Aorta (tissue), 5 donors: ENCODE results near the gene STK32A. TPM values are rescaled to one million over a fixed set of nuclear protein-coding genes. Genes with fewer than 3 reads are reported as not detected.

Experiments
- ATAC-seq: fragments of 200-7000 bp; cut with Tn5 transposase; one replicate; pipeline ENCODE4 v1.9.1; 2022; ENCODE audit warnings: moderate library complexity; ENCODE audit not compliant: low FRiP score
- DNase-seq, 2 donors: peaks; one replicate each; pipeline ENCODE4 v3.0.0-alpha.2; 2020
- H3K27ac ChIP-seq, 2 donors: one replicate each; pipeline ENCODE4 v1.5.1; 2013; ENCODE audit warnings: low read length in 2 of 2, mild to moderate bottlenecking in 2 of 2, moderate library complexity in 2 of 2, control low read depth in 1 of 2, inconsistent platforms in 1 of 2, low read depth in 1 of 2
- H3K27me3 ChIP-seq, 2 donors: one replicate each; pipeline ENCODE4 v1.6.1; 2013; ENCODE audit warnings: control low read depth in 1 of 2, low read length in 1 of 2, mild to moderate bottlenecking in 1 of 2, moderate library complexity in 1 of 2; ENCODE audit not compliant: insufficient read depth in 2 of 2, control insufficient read depth in 1 of 2
- H3K36me3 ChIP-seq, 2 donors: one replicate each; pipeline ENCODE4 v1.6.1; 2013; ENCODE audit warnings: control low read depth in 1 of 2, low read length in 1 of 2, mild to moderate bottlenecking in 1 of 2; ENCODE audit not compliant: insufficient read depth in 2 of 2, control insufficient read depth in 1 of 2
- H3K4me1 ChIP-seq, 2 donors: one replicate each; pipeline ENCODE4 v1.6.1; 2013; ENCODE audit warnings: low read length in 2 of 2, control low read depth in 1 of 2, mild to moderate bottlenecking in 1 of 2, moderate library complexity in 1 of 2; ENCODE audit not compliant: insufficient read depth in 2 of 2, control insufficient read depth in 1 of 2
- H3K4me3 ChIP-seq, 2 donors: one replicate each; pipeline ENCODE4 v1.5.1; 2013; ENCODE audit warnings: low read length in 2 of 2, control low read depth in 1 of 2, mild to moderate bottlenecking in 1 of 2
- H3K9me3 ChIP-seq: one replicate; pipeline ENCODE4 v1.6.1; 2013; ENCODE audit warnings: mild to moderate bottlenecking, low read length; ENCODE audit not compliant: control insufficient read depth
- WGBS, 2 donors: extraction: QIAGEN DNeasy Blood & Tissue Kit; methylation state at CpG; one replicate each; pipeline ENCODE4 v1.1.7; 2013; 5-methylcytosine and 5-hydroxymethylcytosine counted together
- intact Hi-C, 2 donors: fragments of 100-400 bp; cut with DNase I; formaldehyde crosslinking; loops; one replicate each; pipeline versions ENCODE4 v1.14.2 to v1.15.0; 2022
- polyA plus RNA-seq, 2 donors: library from polyadenylated mRNA; stranded (reverse); fragments of 200-250 nt; gene quantifications; one replicate each; pipeline ENCODE4 v1.2.3, GENCODE V29; 2013
- total RNA-seq, 2 donors: library from RNA; stranded (reverse); fragmentation: NEBNext Ultra II Directional; extraction: Animal tissue kit (Norgen Biotek cat#: 25700); gene quantifications; one replicate each; pipeline ENCODE4 v1.2.1, GENCODE V29; 2021
- donor health status: healthy with polysubstance abuse.
- donor health status: Bipolar disorder and iron deficiency.
- donor health status: DM: no; HTN: no; CAD: no.
- donor health status: DM: no; HTN: no; CAD: no.
- donor health status: DM: yes; HTN: yes; CAD: no.

The STK32A gene
- total and polyA plus RNA-seq, 4 donors, result 3.4 to 14.5 (median 5.5) TPM

DNA sequence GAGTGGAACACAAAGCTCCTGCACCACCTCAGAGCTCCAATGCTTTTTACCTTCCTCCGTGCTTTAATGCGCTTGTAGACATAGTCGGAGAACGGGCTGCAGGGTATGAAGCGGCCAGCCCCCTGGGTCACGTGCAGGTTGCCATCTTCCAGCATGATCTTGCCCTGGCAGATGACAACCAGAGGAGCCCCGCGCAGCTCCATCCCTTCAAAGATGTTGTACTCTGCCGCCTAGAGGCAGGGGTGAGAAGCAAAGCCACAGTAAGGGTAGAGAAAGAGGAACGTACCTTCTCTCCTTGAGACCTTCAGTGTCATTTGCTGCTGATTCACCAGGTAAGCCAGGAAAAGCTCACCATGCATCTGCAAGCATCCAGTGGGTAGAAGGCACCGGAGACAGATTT lies 162.8 kb downstream of the STK32A start:
- DNase-seq, result peak in 1 of 2 donors; percentile 70
- intact Hi-C loops, result no loop called here
- Histone ChIP-seq H3K4me3 (no peak overlapping the region), H3K9me3 (no peaks in the 10 kb centered on the region), H3K27ac (no peak overlapping the region), H3K4me1 (no peaks in the 10 kb centered on the region), H3K36me3 (peaks cover 4 to 18% of the 10 kb centered on the region in 2 donors), H3K27me3 (no peaks in the 10 kb centered on the region)
- WGBS, 2 donors, result 87 to 90% methylated on average over 11 of the region's 11 CpGs
- no peak for ATAC-seq

DNA sequence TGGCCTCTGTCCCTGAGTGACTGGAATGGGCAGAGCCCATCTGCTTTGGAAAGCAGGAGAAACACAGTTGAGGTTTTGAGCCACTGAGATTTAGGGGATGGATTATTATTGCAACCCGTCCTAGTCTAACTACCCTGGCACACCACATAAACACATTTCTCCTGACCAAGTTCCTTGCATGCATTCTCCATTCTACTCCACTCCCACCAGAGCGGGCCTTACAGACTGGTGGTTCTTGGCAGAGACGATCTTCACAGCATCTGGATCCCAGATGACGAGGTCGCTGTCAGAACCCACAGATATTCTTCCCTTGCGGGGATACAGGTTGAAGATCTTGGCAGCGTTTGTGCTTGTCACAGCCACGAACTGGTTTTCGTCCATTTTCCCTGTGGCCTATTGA lies 164.0 kb downstream of the STK32A start:
- intact Hi-C loops, result no loop called here
- 82 to 89% methylated on average over 9 of the region's 9 CpGs for WGBS, 2 donors
- ATAC-seq (no peak), DNase-seq (no peak)
- Histone ChIP-seq H3K4me1 (peaks cover 0 to 4% of the 10 kb centered on the region in 2 donors), H3K4me3 (no peak overlapping the region), H3K36me3 (peaks cover 4 to 18% of the 10 kb centered on the region in 2 donors), H3K9me3 (no peaks in the 10 kb centered on the region), H3K27me3 (no peaks in the 10 kb centered on the region), H3K27ac (no peak overlapping the region)

DNA sequence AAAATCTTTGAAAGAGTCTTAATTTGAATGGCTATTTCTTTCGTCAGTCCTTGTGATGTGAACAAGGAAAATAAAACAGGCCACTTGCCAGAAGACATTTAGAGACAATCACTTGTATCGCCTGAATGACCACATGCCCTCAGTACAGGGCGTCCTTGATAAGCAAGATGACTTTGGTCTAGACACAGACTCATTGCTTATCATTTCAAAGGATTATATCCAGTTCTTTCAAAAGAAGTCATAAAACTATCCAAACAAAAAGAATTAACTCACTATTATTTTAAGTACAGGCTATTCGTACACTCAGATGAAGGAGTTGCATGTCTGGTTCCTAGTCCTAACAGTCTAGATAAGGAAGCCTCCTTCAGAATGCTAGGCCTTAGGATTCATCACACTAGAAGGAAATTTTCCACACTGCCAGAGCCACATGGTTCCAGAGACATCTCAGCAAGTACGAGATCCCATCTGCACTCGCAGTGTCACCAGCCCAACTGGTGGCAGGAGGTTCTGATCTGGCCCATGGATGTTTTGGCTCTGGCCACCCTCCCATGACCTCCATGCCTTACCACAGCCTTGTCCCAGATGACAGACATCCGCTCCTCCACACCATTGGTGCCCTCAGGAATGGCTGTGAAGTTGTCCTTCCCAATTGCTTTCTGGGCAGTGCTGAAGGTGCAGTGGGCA lies 165.4 kb downstream of the STK32A start:
- Histone ChIP-seq H3K27me3 (no peaks in the 10 kb centered on the region), H3K36me3 (peaks cover 4 to 16% of the 10 kb centered on the region in 2 donors), H3K4me1 (peaks cover 0 to 7% of the 10 kb centered on the region in 2 donors), H3K9me3 (no peaks in the 10 kb centered on the region), H3K4me3 (no peak overlapping the region), H3K27ac (peak overlapping the region in 1 of 2 donors; percentile 55)
- DNase-seq, result no peak
- intact Hi-C loops, result loop anchor here (5.0 to 10.0 kb wide), 2 partner anchors 157 to 495 kb away; no protein-coding TSS in a partner anchor
- no peak for ATAC-seq
- WGBS, 2 donors, result 86% methylated on average over 7 of the region's 7 CpGs

DNA sequence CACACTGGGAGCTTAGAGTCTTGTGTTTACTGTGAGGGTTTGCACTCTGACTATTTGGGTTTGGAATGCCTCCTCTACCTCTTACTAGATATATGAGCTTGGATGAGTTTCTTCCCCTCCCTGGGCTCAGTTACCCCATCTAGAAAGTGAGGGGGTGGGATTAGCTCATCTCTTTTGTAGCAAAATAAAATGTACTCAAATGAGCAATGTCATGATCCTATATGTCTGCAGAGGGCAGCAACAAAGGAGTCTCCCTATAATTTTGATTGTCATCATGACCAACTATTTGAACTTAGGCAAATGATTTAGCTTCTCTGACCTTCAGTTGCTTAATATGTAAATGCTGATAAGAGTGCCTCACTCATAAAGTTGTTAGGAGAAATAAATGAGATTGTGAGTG lies 166.1 kb downstream of the STK32A start:
- Histone ChIP-seq H3K4me1 (peaks cover 1 to 7% of the 10 kb centered on the region in 2 donors), H3K4me3 (no peak overlapping the region), H3K9me3 (no peaks in the 10 kb centered on the region), H3K27ac (peak overlapping the region in 1 of 2 donors; percentile 55), H3K27me3 (no peaks in the 10 kb centered on the region), H3K36me3 (peaks cover 4 to 16% of the 10 kb centered on the region in 2 donors)
- DNase-seq (no peak), ATAC-seq (no peak)
- intact Hi-C loops, result loop anchor here (5.0 to 10.0 kb wide), 2 partner anchors 156 to 494 kb away; no protein-coding TSS in a partner anchor

DNA sequence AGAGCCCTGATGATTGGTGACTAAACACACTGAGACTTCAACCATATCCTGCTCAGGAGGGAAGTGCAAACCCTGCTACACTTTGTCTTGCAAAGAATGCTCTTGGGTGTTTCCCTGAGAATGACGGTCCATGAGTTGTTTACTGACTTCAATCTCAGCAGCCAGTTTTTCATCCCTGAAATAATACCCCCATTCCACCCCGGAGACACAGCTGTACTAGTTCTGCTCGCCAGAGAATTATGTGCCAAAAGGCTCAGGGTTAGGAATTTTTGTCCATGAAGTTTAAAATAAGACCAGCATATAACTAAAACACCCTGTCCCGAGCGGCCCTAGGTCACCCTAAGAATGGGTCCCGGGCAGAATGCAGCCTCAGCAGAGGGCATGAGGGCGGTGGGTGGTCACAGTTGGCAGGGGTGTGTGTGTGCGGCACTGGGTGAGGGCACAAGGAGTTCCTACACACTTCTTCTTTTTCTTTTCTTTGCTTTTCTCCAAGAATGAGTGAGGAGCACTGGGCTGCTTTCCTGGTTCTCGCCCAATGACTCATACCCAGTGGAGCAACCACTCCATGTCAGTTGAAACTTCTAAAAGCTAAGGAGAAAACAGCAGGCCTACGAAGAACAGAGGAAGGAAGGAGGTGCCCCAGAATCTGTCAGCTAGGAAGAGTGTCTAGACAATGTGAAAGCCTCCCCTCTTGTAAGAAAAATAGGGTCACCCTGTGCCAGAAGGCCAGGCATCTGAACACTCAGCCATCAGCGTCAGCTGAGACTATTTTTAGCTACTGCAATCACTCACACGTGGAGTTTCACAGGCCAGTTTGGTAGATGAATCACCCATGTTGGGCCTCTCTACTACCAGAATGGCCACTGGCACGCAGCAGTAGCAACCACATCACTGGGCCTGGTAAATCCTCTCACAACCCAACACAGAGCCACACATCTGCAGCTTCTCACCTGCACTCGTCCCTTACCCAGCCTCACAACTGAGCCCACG lies 169.1 kb downstream of the STK32A start:
- intact Hi-C loops, result loop anchor here (2.0 to 10.0 kb wide), 3 partner anchors 49 to 491 kb away; no protein-coding TSS in a partner anchor
- 6 to 7% methylated on average over 15 of the region's 15 CpGs for WGBS, 2 donors
- Histone ChIP-seq H3K27ac (peak overlapping the region; percentile 95 to 100), H3K4me3 (no peak overlapping the region), H3K36me3 (peaks cover 4 to 5% of the 10 kb centered on the region in 2 donors), H3K27me3 (no peaks in the 10 kb centered on the region), H3K4me1 (peaks cover 2 to 7% of the 10 kb centered on the region in 2 donors), H3K9me3 (no peaks in the 10 kb centered on the region)
- DNase-seq, result peak; percentile 83 to 86
- peak; percentile 88 for ATAC-seq

DNA sequence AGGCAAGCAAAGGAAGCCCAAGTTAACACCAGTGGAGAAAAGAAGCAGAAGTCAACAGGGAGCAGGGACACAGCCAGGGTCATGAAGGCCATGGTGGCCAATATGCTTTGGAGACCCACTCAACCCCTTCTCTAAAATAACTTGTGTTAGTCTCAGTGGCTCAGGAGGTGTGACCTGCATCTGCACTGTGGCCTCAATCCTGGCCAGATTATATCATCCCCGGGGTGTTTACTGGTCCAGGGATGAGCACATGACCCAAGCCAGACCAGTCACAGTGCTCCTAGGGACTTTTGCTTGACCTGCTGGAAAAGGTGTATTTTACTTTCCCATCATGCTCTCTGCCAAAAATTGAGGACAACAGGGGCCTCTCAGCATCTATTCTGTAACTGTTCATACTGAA lies 169.9 kb downstream of the STK32A start:
- DNase-seq, result no peak
- H3K27ac ChIP-seq, result peak overlapping the region; percentile 95 to 100
- ATAC-seq, result no peak
- peaks cover 2 to 7% of the 10 kb centered on the region in 2 donors for H3K4me1 ChIP-seq
- no peaks in the 10 kb centered on the region for H3K9me3 ChIP-seq
- H3K4me3 ChIP-seq, result no peak overlapping the region
- no peaks in the 10 kb centered on the region for H3K27me3 ChIP-seq
- intact Hi-C loops, result loop anchor here (2.0 to 10.0 kb wide), 3 partner anchors 48 to 490 kb away; no protein-coding TSS in a partner anchor
- peaks cover 4 to 5% of the 10 kb centered on the region in 2 donors for H3K36me3 ChIP-seq
- 78 to 87% methylated on average over 1 of the region's 1 CpG for WGBS, 2 donors

DNA sequence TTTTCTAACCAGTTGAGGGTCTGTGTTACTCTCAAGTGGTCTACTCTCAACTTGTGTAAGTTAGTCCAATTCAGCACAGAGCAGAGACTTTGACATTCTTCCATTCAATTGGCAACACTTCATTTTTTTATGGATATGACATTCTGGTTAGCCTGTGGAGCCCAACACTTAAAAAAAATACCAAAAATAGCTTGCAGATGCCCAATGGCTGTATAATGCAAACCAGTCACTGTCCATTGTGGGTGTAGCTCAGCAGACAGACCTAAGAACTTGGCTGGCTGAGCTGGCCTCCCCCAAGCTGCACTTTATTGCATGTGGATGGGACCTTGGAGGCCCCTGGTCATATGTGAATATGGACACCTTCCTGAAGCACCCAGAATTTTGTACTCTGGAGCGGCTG lies 171.8 kb downstream of the STK32A start:
- Histone ChIP-seq H3K9me3 (no peaks in the 10 kb centered on the region), H3K27me3 (no peaks in the 10 kb centered on the region), H3K4me3 (no peak overlapping the region), H3K27ac (peak overlapping the region; percentile 98 to 100), H3K36me3 (no peaks in the 10 kb centered on the region), H3K4me1 (peaks cover 7 to 10% of the 10 kb centered on the region in 2 donors)
- WGBS, 2 donors, result 83 to 100% methylated on average over 1 of the region's 1 CpG
- intact Hi-C loops, result loop anchor here in 1 of 2 donors (10.0 kb wide), 1 partner anchor 488 kb away; no protein-coding TSS in a partner anchor
- no peak for ATAC-seq
- DNase-seq, result no peak

DNA sequence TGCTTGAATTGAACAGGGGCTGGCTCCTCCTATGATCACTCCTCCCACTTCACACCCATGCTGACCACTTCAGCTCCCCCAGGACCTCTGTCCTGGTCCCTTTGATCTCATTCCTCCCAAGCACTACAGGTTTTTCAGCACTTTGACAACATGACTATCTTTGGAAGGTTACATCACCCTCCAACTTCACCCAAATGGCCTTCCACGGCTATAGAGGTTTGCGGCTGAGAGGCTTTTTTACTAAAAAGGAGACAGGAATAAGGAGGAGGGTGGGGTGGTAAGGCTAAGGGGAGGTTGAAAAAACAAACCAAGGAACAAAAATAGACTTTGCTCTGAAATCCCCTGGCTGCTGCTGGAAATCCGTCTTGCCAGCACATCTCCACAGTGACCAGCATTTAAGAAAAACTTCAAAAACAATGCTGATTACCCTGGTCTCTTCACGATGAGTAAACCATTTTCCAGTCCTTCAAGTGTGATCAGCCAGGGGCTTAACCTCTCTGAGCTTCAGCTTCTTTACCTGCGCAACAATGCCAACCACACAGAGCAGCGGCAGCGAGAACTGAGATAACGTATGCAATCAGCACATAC lies 172.4 kb downstream of the STK32A start:
- peak overlapping the region; percentile 98 to 100 for H3K27ac ChIP-seq
- no peaks in the 10 kb centered on the region for H3K36me3 ChIP-seq
- ATAC-seq (peak; percentile 62), DNase-seq (peak in 1 of 2 donors; percentile 65)
- H3K4me3 ChIP-seq, result no peak overlapping the region
- no peaks in the 10 kb centered on the region for H3K9me3 ChIP-seq
- 5 to 9% methylated on average over 8 of the region's 8 CpGs for WGBS, 2 donors
- intact Hi-C loops, result loop anchor here in 1 of 2 donors (10.0 kb wide), 1 partner anchor 488 kb away; no protein-coding TSS in a partner anchor
- peaks cover 10 to 14% of the 10 kb centered on the region in 2 donors for H3K4me1 ChIP-seq
- no peaks in the 10 kb centered on the region for H3K27me3 ChIP-seq
